Stomach (tissue), 4 donors: Measurements from ENCODE around the gene DRAXIN.

Experiments
- CTCF ChIP-seq, 7 experiments: fragments of 450-650 bp in 4 of 7; fragments of 200-600 bp in 3 of 7; sonication (generic) in 3 of 7; IDR thresholded peaks; one replicate each; pipeline ENCODE4 v1.5.1; 2016 to 2019; ENCODE audit warnings: antibody characterized with exemption in 7 of 7, control low read depth in 2 of 7, mild to moderate bottlenecking in 1 of 7
- POLR2A ChIP-seq, 4 donors: fragments of 450-650 bp; IDR thresholded peaks; one replicate each; pipeline ENCODE4 v1.6.1; 2016; ENCODE audit warnings: antibody characterized with exemption in 4 of 4, control low read depth in 2 of 4, mild to moderate bottlenecking in 1 of 4, moderate library complexity in 1 of 4

- TF ChIP-seq CTCF (IDR thresholded peaks at IDR 0.05) (no peak), POLR2A (IDR thresholded peaks at IDR 0.05) (no peak)
Measured at GRCh38 chr1:11682799-11683198, 8.7 kb upstream of the DRAXIN start.
